Measurements from ENCODE around the gene PRR15.

- peak; percentile 93 for TF ChIP-seq CTCF (IDR thresholded peaks at IDR 0.05; ENCODE audit: borderline replicate concordance, extremely low read depth, low read length, poor library complexity, severe bottlenecking)
- TF ChIP-seq EZH2 (IDR thresholded peaks at IDR 0.05; ENCODE audit: borderline replicate concordance, low read depth, low read length, severe bottlenecking) = no peak
Observed at GRCh38 chr7:29588900-29589696, 25.5 kb downstream of the PRR15 start.

Data from DND-41 (cell line).